Measurements from ENCODE around the gene THBS1.

- TF ChIP-seq CTCF (IDR thresholded peaks at IDR 0.05; ENCODE audit: low read length) (no peak), EZH2 (optimal IDR thresholded peaks at IDR 0.05; ENCODE audit: low read depth, low read length) (no peak), EZH2phosphoT487 (IDR thresholded peaks at IDR 0.05; ENCODE audit: low read length) (no peak)
Observed at GRCh38 chr15:39627451-39628143, 46.7 kb downstream of the THBS1 start.

All from MM.1S (cell line).